22Rv1 (cell line): ENCODE data around the gene EPHA6.

ENCODE experiments used
- H3K27ac ChIP-seq: fragments of 450-650 bp; 2 replicates; pipeline ENCODE4 v1.5.1; 2017
- CTCF ChIP-seq: fragments of 450-650 bp; IDR thresholded peaks from 2 replicates; pipeline ENCODE4 v1.5.1; 2017; ENCODE audit warnings: mild to moderate bottlenecking
- ZFX ChIP-seq: fragments of 450-650 bp; IDR thresholded peaks from 2 replicates; pipeline ENCODE4 v1.6.1; 2017; ENCODE audit warnings: antibody characterized with exemption, borderline replicate concordance

EPHA6 gene

DNA sequence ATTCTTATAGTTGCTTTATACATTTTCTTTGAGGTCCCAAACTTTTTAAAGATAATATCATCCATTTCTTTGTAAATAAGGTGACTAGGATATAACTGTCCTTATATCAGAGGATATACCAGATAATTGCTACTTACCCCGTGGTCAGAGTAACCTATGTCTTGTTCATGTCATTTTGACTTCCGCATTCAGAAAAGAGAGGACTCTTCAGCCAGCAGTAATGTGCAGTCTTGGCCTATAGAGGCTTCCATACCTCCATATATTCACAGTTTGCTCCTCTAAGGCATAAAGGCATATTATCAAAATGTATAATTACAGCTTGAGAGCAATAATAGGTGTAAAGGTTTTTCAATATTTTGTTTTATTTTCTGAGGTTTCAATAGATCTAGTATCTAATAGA lies 38.5 kb downstream of the EPHA6 start:
- no peak for TF ChIP-seq ZFX
- TF ChIP-seq CTCF, result no peak
- no peak overlapping the region for H3K27ac ChIP-seq

DNA sequence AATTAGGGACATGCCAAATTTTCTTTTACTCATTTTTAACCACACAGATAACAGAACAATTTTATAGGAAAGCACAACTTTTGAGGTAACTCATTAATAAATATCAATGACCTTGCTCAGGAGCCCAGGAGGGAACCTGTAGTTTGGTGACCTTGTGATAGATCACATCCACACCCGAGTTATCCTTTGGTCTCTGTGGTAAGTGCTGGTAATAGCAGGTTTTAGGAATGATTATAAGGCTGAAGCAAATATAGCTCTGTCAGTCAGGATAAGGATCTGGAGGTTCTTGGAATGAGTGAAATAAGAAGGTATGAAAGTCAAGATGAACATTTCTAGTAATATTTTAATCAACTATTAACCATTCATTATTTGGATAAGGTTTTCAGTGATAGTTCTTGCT lies 46.5 kb downstream of the EPHA6 start:
- no peak overlapping the region for H3K27ac ChIP-seq
- TF ChIP-seq ZFX (no peak), CTCF (no peak)

DNA sequence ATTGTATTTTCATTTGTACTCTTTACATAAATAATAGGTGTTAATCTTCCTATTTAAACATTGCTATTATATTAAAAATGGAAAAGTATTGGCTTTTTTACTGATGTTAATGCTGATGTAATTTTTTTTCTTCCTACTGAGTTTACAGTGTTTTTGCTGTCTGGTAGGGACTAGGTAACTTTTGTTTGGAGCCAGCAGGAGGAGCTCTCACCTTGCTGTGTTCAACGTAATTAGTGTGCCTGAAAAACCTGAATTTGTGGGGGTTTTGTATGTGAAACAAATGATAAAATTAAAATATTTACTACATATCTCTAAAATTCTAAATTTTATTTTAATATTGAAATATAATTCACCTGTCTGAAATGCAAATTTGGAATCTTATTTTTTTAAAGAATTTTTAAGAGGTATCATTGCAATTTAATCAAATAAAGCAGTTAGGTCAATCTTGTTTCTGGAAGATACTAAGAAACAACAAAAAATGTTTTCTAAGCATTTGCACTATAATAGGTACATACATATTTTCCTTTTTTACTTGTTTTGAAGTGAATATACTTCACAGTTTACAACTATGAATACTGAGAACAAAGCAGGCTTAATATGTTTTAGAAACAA lies 48.8 kb downstream of the EPHA6 start:
- no peak overlapping the region for H3K27ac ChIP-seq
- TF ChIP-seq ZFX, result no peak
- TF ChIP-seq CTCF, result peak; percentile 93

- no peak overlapping the region for H3K27ac ChIP-seq
- TF ChIP-seq ZFX, result no peak
- TF ChIP-seq CTCF, result no peak
These were observed 51.2 kb downstream of the EPHA6 start for GRCh38 chr3:96865605-96866004.

GRCh38 chr3:96869316-96869715 lies 54.9 kb downstream of the EPHA6 start:
- TF ChIP-seq ZFX, result no peak
- no peak for TF ChIP-seq CTCF
- H3K27ac ChIP-seq, result no peak overlapping the region

DNA sequence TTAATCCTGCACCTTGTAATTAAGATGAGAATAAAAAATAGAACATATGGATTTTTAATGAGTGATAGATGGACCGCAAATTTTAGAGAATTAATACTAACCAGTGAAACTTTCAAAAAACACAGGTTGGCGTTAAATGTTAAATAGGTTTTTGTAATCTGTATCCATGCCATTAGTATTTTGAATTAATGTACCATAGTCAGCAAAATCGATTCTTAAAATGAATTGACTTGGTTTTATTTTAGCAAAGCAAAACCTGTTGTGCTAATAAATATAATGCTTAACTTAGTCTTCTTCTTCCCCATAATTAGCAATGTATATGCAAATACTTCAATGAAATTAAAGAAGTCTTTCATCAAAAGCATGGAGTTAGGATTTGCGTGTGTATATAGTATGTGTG lies 63.1 kb downstream of the EPHA6 start:
- no peak overlapping the region for H3K27ac ChIP-seq
- TF ChIP-seq ZFX (no peak), CTCF (no peak)

DNA sequence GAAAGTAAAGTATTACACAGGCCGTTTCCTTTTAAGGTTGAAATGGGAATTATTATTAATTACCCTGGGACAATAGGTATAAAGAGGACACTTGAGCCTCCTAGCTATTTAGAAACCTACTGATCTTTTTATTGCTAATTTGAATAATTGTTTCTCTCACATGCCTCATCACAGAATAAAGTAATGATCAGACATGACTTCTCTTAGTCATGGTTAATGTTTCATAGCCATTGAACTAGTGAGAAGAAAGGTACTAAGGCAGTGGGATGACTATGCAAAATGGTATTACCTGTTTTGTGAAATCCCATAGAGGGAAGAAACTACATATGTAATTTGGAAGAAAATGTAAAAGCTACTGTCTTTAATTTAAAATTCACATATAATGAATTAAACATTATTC lies 85.6 kb downstream of the EPHA6 start:
- TF ChIP-seq ZFX, result no peak
- no peak overlapping the region for H3K27ac ChIP-seq

GRCh38 chr3:96900566-96900965 lies 86.2 kb downstream of the EPHA6 start:
- TF ChIP-seq ZFX, result no peak
- TF ChIP-seq CTCF, result no peak
- no peak overlapping the region for H3K27ac ChIP-seq
